ENCODE results near the gene SAG. TPM values are rescaled to one million over a fixed set of nuclear protein-coding genes. Genes with fewer than 3 reads are reported as not detected.
A peak's percentile ranks its signal among the peaks of the same experiment; 100 is the strongest.

Gene SAG
- total and polyA plus RNA-seq, 4 donors, result not detected

DNA sequence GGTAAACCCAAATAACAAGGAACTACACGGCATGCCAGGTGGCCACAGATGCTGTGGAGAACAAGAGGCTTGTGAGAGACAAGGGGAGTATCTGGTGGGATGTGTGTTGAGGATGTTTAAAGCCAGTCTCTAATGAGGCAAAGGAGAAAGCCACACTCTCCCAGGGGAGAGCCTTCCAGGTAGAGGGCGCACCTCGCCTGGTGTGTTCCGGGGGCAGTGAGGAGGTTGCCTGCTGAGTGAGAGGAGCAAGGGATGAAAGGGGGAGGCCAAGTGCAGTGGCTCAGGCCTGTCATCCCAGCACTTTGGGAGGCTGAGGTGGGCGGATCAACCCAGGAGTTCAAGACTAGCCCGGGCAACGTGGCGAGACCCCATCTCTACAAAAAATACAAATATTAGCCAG, 16.2 kb downstream of the SAG start:
- TF ChIP-seq YY1 (IDR thresholded peaks at IDR 0.05) (no peak), GABPA (IDR thresholded peaks at IDR 0.05 in 1 of 2, conservative IDR thresholded peaks at IDR 0.05 in 1 of 2) (no peak), CTCF (IDR thresholded peaks at IDR 0.05; ENCODE audit: low read depth, low read length, missing input control) (peak; percentile 20), HNF4G (IDR thresholded peaks at IDR 0.05) (no peak), JUND (IDR thresholded peaks at IDR 0.05) (no peak), FOXA2 (IDR thresholded peaks at IDR 0.05) (no peak), RAD21 (IDR thresholded peaks at IDR 0.05) (peak; percentile 58 to 72), SP1 (IDR thresholded peaks at IDR 0.05) (no peak), EGR1 (IDR thresholded peaks at IDR 0.05; ENCODE audit: low read depth in 2 of 2) (no peak), RXRA (IDR thresholded peaks at IDR 0.05) (no peak), NR2F2 (IDR thresholded peaks at IDR 0.05) (no peak), TAF1 (conservative IDR thresholded peaks at IDR 0.05) (no peak)
- TF ChIP-seq, protein P1, sequence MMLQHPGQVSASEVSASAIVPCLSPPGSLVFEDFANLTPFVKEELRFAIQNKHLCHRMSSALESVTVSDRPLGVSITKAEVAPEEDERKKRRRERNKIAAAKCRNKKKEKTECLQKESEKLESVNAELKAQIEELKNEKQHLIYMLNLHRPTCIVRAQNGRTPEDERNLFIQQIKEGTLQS (IDR thresholded peaks at IDR 0.05), result no peak
- Histone ChIP-seq H3K9ac (ENCODE audit: low read depth in 1 of 2, low read length in 2 of 2) (no peak overlapping the region), H3K27ac (ENCODE audit: low read depth in 1 of 2, low read length in 2 of 2) (no peak overlapping the region), H3K36me3 (ENCODE audit: control insufficient read depth in 4 of 4, insufficient read depth in 3 of 4, low read depth in 1 of 4, low read length in 3 of 4) (no peaks in the 10 kb centered on the region), H3K4me1 (ENCODE audit: control insufficient read depth in 4 of 4, insufficient read depth in 4 of 4, low read length in 3 of 4) (no peaks in the 10 kb centered on the region), H3K9me3 (ENCODE audit: control insufficient read depth in 4 of 4, low read length in 3 of 4) (no peaks in the 10 kb centered on the region), H3K4me3 (ENCODE audit: low read depth in 1 of 3, low read length in 3 of 3) (no peak overlapping the region), H3K27me3 (ENCODE audit: control insufficient read depth in 4 of 4, insufficient read depth in 4 of 4, low read length in 3 of 4) (no peaks in the 10 kb centered on the region)
- no peak for DNase-seq (ENCODE audit: low spot score)
- WGBS, result 91% methylated on average over 8 of the region's 8 CpGs

DNA sequence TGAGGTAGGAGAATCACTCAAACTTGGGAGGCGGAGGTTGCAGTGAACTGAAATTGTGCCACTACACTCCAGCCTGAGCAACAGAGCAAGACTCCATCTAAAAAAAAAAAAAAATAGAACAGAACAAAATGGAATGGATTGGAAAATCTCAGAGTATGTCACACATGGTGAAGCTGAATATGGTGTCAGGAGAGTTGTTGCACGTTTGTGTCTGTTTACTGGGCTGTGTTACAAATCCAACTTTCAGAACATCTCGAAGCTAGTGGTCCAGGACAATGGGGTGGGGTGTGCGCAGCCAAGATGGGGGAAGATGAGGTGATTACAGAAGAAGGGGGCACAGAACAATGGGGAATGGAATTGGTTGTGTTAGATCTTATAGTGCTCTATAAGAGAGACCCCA, 17.6 kb downstream of the SAG start:
- Histone ChIP-seq H3K4me1 (ENCODE audit: control insufficient read depth in 4 of 4, insufficient read depth in 4 of 4, low read length in 3 of 4) (no peaks in the 10 kb centered on the region), H3K36me3 (ENCODE audit: control insufficient read depth in 4 of 4, insufficient read depth in 3 of 4, low read depth in 1 of 4, low read length in 3 of 4) (no peaks in the 10 kb centered on the region), H3K4me3 (ENCODE audit: low read depth in 1 of 3, low read length in 3 of 3) (no peak overlapping the region), H3K27me3 (ENCODE audit: control insufficient read depth in 4 of 4, insufficient read depth in 4 of 4, low read length in 3 of 4) (no peaks in the 10 kb centered on the region), H3K9me3 (ENCODE audit: control insufficient read depth in 4 of 4, low read length in 3 of 4) (no peaks in the 10 kb centered on the region), H3K27ac (ENCODE audit: low read depth in 1 of 2, low read length in 2 of 2) (no peak overlapping the region), H3K9ac (ENCODE audit: low read depth in 1 of 2, low read length in 2 of 2) (no peak overlapping the region)
- WGBS, result 86% methylated on average over 4 of the region's 4 CpGs
- DNase-seq (ENCODE audit: low spot score), result no peak
- TF ChIP-seq MAX (IDR thresholded peaks at IDR 0.05) (no peak), HNF4G (IDR thresholded peaks at IDR 0.05) (no peak), NR2F2 (IDR thresholded peaks at IDR 0.05) (no peak), FOXA1 (IDR thresholded peaks at IDR 0.05) (no peak)

GRCh38 chr2:233325814-233326213, 18.2 kb downstream of the SAG start:
- WGBS, result 80% methylated on average over 10 of the region's 10 CpGs
- Histone ChIP-seq H3K36me3 (ENCODE audit: control insufficient read depth in 4 of 4, insufficient read depth in 3 of 4, low read depth in 1 of 4, low read length in 3 of 4) (no peaks in the 10 kb centered on the region), H3K27me3 (ENCODE audit: control insufficient read depth in 4 of 4, insufficient read depth in 4 of 4, low read length in 3 of 4) (no peaks in the 10 kb centered on the region), H3K9me3 (ENCODE audit: control insufficient read depth in 4 of 4, low read length in 3 of 4) (no peaks in the 10 kb centered on the region), H3K4me3 (ENCODE audit: low read depth in 1 of 3, low read length in 3 of 3) (no peak overlapping the region), H3K27ac (ENCODE audit: low read depth in 1 of 2, low read length in 2 of 2) (no peak overlapping the region), H3K9ac (ENCODE audit: low read depth in 1 of 2, low read length in 2 of 2) (no peak overlapping the region), H3K4me1 (ENCODE audit: control insufficient read depth in 4 of 4, insufficient read depth in 4 of 4, low read length in 3 of 4) (no peaks in the 10 kb centered on the region)
- DNase-seq (ENCODE audit: low spot score), result no peak
- TF ChIP-seq EGR1 (IDR thresholded peaks at IDR 0.05; ENCODE audit: low read depth in 2 of 2) (no peak), TAF1 (conservative IDR thresholded peaks at IDR 0.05) (no peak), HNF4G (IDR thresholded peaks at IDR 0.05) (no peak), HNF4A (conservative IDR thresholded peaks at IDR 0.05) (no peak), RAD21 (IDR thresholded peaks at IDR 0.05) (no peak), YY1 (IDR thresholded peaks at IDR 0.05) (no peak), FOXA1 (IDR thresholded peaks at IDR 0.05) (no peak), CTCF (IDR thresholded peaks at IDR 0.05; ENCODE audit: low read depth, low read length, missing input control) (no peak), ZBTB33 (IDR thresholded peaks at IDR 0.05) (no peak), MAX (IDR thresholded peaks at IDR 0.05) (no peak)
- TF ChIP-seq, protein P1 (IDR thresholded peaks at IDR 0.05), result no peak

Data from liver (tissue), 9 donors.